Trophoblast cell (in vitro differentiated cells and primary cell): ENCODE data around the gene KIF1A.
"Not testable (repeated sequence)": the region's sequence is repeated elsewhere in the genome, so short reads cannot be mapped to it uniquely, and the experiment has no call there.

Source experiments
- DNase-seq, 2 donors: peaks; one replicate each; pipeline ENCODE4 v3.0.0-alpha.2; 2016
- H2AFZ ChIP-seq: 2 replicates; pipeline ENCODE4 v1.6.1; 2013; ENCODE audit warnings: low read length, moderate library complexity, mild to moderate bottlenecking; ENCODE audit not compliant: insufficient read depth, poor library complexity
- H2AK5ac ChIP-seq: 2 replicates; pipeline ENCODE4 v1.6.1; 2013; ENCODE audit warnings: mild to moderate bottlenecking, low read length
- H2BK120ac ChIP-seq: 2 replicates; pipeline ENCODE4 v1.6.1; 2013; ENCODE audit warnings: low read length, mild to moderate bottlenecking, moderate library complexity; ENCODE audit not compliant: insufficient read depth, poor library complexity
- H2BK12ac ChIP-seq: 2 replicates; pipeline ENCODE4 v1.6.1; 2013; ENCODE audit warnings: mild to moderate bottlenecking, low read length, moderate library complexity
- H2BK5ac ChIP-seq: 2 replicates; pipeline ENCODE4 v1.6.1; 2013; ENCODE audit warnings: low read length, low read depth, moderate library complexity, mild to moderate bottlenecking; ENCODE audit not compliant: poor library complexity
- H3K14ac ChIP-seq: 2 replicates; pipeline ENCODE4 v1.6.1; 2013; ENCODE audit warnings: mild to moderate bottlenecking, low read length
- H3K18ac ChIP-seq: 2 replicates; pipeline ENCODE4 v1.6.1; 2013; ENCODE audit warnings: mild to moderate bottlenecking, low read length
- H3K23ac ChIP-seq: 2 replicates; pipeline ENCODE4 v1.6.1; 2013; ENCODE audit warnings: low read length
- H3K27ac ChIP-seq: 2 replicates; pipeline ENCODE4 v1.5.1; 2013; ENCODE audit warnings: low read depth, mild to moderate bottlenecking, inconsistent platforms, low read length, moderate library complexity
- H3K27me3 ChIP-seq: 2 replicates; pipeline ENCODE4 v1.6.1; 2013; ENCODE audit warnings: inconsistent platforms, mild to moderate bottlenecking, low read length, moderate library complexity; ENCODE audit not compliant: insufficient read depth
- H3K36me3 ChIP-seq, 2 experiments: 1 replicate in 1 of 2; 2 replicates in 1 of 2; pipeline ENCODE4 v1.6.1; 2013; ENCODE audit warnings: low read length in 2 of 2, mild to moderate bottlenecking in 2 of 2, moderate library complexity in 1 of 2; ENCODE audit not compliant: insufficient read depth in 2 of 2, control insufficient read depth in 1 of 2
- H3K4ac ChIP-seq: 2 replicates; pipeline ENCODE4 v1.6.1; 2013; ENCODE audit warnings: low read depth, mild to moderate bottlenecking, low read length, moderate library complexity
- H3K4me1 ChIP-seq, 2 experiments: 1 replicate in 1 of 2; 2 replicates in 1 of 2; pipeline ENCODE4 v1.6.1; 2013; ENCODE audit warnings: low read length in 2 of 2, mild to moderate bottlenecking in 2 of 2, moderate library complexity in 1 of 2; ENCODE audit not compliant: insufficient read depth in 2 of 2, control insufficient read depth in 1 of 2
- H3K4me2 ChIP-seq: 2 replicates; pipeline ENCODE4 v1.6.1; 2013; ENCODE audit warnings: inconsistent platforms, mild to moderate bottlenecking, low read length, moderate library complexity
- H3K4me3 ChIP-seq: 2 replicates; pipeline ENCODE4 v1.5.1; 2013; ENCODE audit warnings: mild to moderate bottlenecking, low read depth, low read length, inconsistent platforms
- H3K79me1 ChIP-seq: one replicate; pipeline ENCODE4 v1.6.1; 2013; ENCODE audit warnings: low read length
- H3K79me2 ChIP-seq: 2 replicates; pipeline ENCODE4 v1.6.1; 2013; ENCODE audit warnings: low read length, mild to moderate bottlenecking; ENCODE audit not compliant: control insufficient read depth, insufficient read depth, poor library complexity
- H3K9ac ChIP-seq: 2 replicates; pipeline ENCODE4 v1.6.1; 2013; ENCODE audit warnings: mild to moderate bottlenecking, low read length
- H3K9me3 ChIP-seq: 2 replicates; pipeline ENCODE4 v1.6.1; 2013; ENCODE audit warnings: low read depth, mild to moderate bottlenecking, control low read depth, inconsistent platforms, low read length; ENCODE audit not compliant: insufficient read depth
- H4K12ac ChIP-seq: 2 replicates; pipeline ENCODE4 v1.6.1; 2013; ENCODE audit warnings: low read depth, mild to moderate bottlenecking, low read length, moderate library complexity
- H4K8ac ChIP-seq: 2 replicates; pipeline ENCODE4 v1.6.1; 2013; ENCODE audit warnings: low read depth, mild to moderate bottlenecking, low read length, moderate library complexity
- H4K91ac ChIP-seq: one replicate; pipeline ENCODE4 v1.6.1; 2013; ENCODE audit warnings: low read depth, mild to moderate bottlenecking, low read length, moderate library complexity
- WGBS: extraction: QIAGEN DNeasy Blood & Tissue Kit; methylation state at CpG from one replicate; pipeline ENCODE4 v1.1.7; 2013; ENCODE audit warnings: missing lambda C conversion rate; ENCODE audit not compliant: insufficient read length, insufficient coverage; ENCODE audit errors: extremely low coverage; 5-methylcytosine and 5-hydroxymethylcytosine counted together

KIF1A gene

DNA sequence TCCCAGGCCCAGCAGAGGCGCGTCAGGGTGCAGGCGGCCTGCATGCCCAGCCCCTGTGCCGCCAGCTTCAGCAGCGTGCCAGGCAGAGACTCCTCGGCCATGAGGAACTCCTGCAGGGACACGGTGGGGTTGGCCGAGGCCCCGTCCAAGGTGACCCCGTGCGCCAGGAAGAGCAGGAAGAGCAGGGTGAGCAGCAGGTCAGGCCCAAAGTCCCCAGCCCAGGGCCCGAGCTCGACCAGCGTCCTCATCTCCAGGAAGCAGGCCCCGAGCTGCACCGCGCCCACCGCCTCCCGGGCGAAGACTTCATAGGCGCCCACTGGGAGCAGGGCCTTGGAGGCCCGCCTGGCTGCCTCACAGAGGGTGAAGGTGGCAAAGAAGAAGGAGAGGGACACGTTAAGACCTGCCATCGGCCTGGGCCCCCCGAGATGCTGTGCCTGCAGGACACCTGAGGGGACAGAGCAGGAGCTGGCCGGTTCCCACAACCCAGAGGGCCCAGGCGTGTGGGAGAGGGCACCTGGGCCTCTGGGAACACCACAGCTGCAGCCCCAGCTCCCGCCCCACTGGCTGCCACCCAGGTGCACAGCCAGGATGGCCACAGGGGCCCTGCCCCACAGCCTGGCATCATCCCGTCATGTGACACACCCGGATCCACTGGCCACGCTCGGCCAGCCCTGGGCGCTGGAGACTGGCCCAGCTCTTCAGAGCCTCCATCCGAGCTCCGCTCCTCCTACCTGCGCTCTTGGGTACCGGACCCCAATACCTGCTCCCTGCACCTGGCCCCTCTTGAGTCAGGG lies 137.4 kb downstream of the KIF1A start, which contains the start of gene AQP12B:
TSS of gene AQP12B (minus strand) at position 455 of the 794 bp plus-strand sequence. CDS start at position 407, 48 bp downstream.
- H3K4me1 ChIP-seq, H2BK120ac ChIP-seq, H2BK12ac ChIP-seq, H4K91ac ChIP-seq, H3K4ac ChIP-seq, H3K18ac ChIP-seq, H3K9ac ChIP-seq, H3K79me1 ChIP-seq, H3K36me3 ChIP-seq, H3K9me3 ChIP-seq, H2AK5ac ChIP-seq, H3K4me2 ChIP-seq, H4K8ac ChIP-seq, H2AFZ ChIP-seq, H4K12ac ChIP-seq, H3K27ac ChIP-seq, H3K4me3 ChIP-seq, H3K27me3 ChIP-seq, H3K79me2 ChIP-seq, H3K14ac ChIP-seq, DNase-seq, H2BK5ac ChIP-seq, H3K23ac ChIP-seq: not testable (repeated sequence)
- no CpG with 5 or more reads among the region's 37 CpGs for WGBS

DNA sequence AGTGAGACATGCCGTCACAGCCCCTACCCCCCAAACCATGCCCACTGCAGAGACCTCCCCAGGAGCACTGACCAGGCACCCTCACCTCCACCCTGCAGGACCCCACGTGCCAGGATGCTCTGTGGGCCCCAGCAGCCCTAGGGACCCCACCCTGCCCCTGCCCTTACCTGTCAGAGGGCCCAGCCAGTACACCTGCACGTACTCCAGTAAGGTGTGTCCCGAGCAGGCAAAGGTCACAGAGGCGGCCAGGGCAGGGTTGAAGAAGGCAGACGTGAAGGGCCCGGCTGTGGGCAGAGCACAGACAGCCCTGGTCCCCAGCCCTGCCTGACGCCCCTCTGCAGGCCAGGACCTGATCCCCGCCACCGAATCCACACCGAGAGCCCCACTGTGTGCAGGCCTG lies 139.8 kb downstream of the KIF1A start:
- H4K91ac ChIP-seq, H2BK5ac ChIP-seq, H2AFZ ChIP-seq, H3K14ac ChIP-seq, DNase-seq, H3K79me2 ChIP-seq, H3K27me3 ChIP-seq, H2BK120ac ChIP-seq, H3K18ac ChIP-seq, H4K12ac ChIP-seq, H3K4me2 ChIP-seq, H2BK12ac ChIP-seq, H3K23ac ChIP-seq, H3K4me1 ChIP-seq, H4K8ac ChIP-seq, H3K9ac ChIP-seq, H3K4ac ChIP-seq, H3K4me3 ChIP-seq, H3K79me1 ChIP-seq, H2AK5ac ChIP-seq, H3K36me3 ChIP-seq, H3K27ac ChIP-seq, H3K9me3 ChIP-seq: not testable (repeated sequence)
- WGBS, result no CpG with 5 or more reads among the region's 11 CpGs

DNA sequence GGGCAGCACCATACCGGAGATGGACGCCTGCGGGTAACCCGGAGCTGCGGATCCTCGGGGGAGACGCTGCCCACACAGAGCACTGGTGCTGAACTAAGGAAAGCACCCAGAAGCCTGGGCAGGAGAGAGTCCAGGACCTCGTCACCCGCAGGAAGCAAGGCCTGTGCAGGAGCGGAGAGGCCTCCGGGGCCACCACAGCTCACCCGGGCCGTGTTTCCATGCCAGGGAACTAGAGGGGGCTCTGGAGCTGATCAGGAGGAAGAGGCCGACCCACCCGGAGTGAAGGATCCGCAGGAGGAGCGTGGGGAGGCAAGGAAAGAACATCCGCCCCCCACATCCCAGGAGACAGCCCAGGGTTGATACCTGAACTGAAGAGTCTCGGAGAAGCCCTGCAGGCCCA lies 141.1 kb downstream of the KIF1A start:
- H3K9me3 ChIP-seq, H3K79me1 ChIP-seq, H3K4me2 ChIP-seq, H3K14ac ChIP-seq, H3K23ac ChIP-seq, H2BK120ac ChIP-seq, H4K12ac ChIP-seq, H2AK5ac ChIP-seq, H2BK12ac ChIP-seq, H3K27me3 ChIP-seq, H3K4ac ChIP-seq, H3K9ac ChIP-seq, H3K18ac ChIP-seq, H3K27ac ChIP-seq, H2AFZ ChIP-seq, H3K4me1 ChIP-seq, H2BK5ac ChIP-seq, H3K4me3 ChIP-seq, H3K79me2 ChIP-seq, H3K36me3 ChIP-seq, H4K91ac ChIP-seq, H4K8ac ChIP-seq, DNase-seq: not testable (repeated sequence)
- no CpG with 5 or more reads among the region's 19 CpGs for WGBS

DNA sequence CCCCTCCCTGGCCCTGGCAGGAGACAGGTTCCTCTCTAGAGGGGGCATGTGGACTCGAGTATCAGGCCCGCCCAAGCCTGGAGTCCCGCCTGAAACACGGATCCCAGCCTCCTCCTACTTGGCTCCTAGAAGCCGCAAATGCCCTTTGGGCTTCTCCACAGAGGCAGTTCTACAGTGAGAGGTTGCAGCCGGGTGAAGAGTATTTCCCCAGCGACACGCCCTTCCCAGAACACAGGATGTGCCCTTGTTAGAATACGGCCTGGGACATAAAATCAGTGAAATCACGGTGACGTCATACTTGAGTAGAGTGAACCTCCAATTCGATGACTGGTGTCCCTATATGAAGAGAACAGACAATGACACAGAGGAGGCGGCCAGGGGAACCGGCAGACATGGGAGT lies 142.0 kb downstream of the KIF1A start:
- not testable (repeated sequence) for H4K8ac ChIP-seq, H3K18ac ChIP-seq, H3K27me3 ChIP-seq, H2AFZ ChIP-seq, H2BK5ac ChIP-seq, H3K23ac ChIP-seq, H3K36me3 ChIP-seq, H2AK5ac ChIP-seq, H3K27ac ChIP-seq, H3K9me3 ChIP-seq, H3K4me1 ChIP-seq, DNase-seq, H2BK12ac ChIP-seq, H3K79me2 ChIP-seq, H3K79me1 ChIP-seq, H3K4ac ChIP-seq, H3K4me2 ChIP-seq, H3K14ac ChIP-seq, H4K12ac ChIP-seq, H3K9ac ChIP-seq, H2BK120ac ChIP-seq, H4K91ac ChIP-seq, H3K4me3 ChIP-seq
- no CpG with 5 or more reads among the region's 14 CpGs for WGBS
